Tibial artery (tissue), 4 donors: ENCODE measurements around the gene PEX14.

Source experiments
- DNase-seq, 2 donors: peaks; one replicate each; pipeline ENCODE4 v3.0.0-alpha.2; 2019
- H3K27ac ChIP-seq, 2 donors: fragments of 200-600 bp; sonication (generic) in 1 of 2; 1 replicate in 1 of 2; 2 replicates in 1 of 2; pipeline ENCODE4 v1.5.1; 2018 to 2019; ENCODE audit warnings: mild to moderate bottlenecking in 1 of 2
- H3K27me3 ChIP-seq, 2 donors: fragments of 200-600 bp; sonication (generic) in 1 of 2; one replicate each; pipeline versions ENCODE4 v1.5.1 to v1.6.0; 2016 to 2019
- H3K36me3 ChIP-seq, 3 donors: fragments of 200-600 bp; sonication (generic) in 2 of 3; one replicate each; pipeline ENCODE4 v1.5.1; 2016 to 2019; ENCODE audit warnings: mild to moderate bottlenecking in 2 of 3
- H3K4me1 ChIP-seq, 4 donors: fragments of 200-600 bp; sonication (generic) in 2 of 4; 1 replicate in 3 of 4; 2 replicates in 1 of 4; pipeline ENCODE4 v1.5.1; 2016 to 2019
- H3K4me3 ChIP-seq, 2 donors: fragments of 200-600 bp; sonication (generic) in 1 of 2; 1 replicate in 1 of 2; 2 replicates in 1 of 2; pipeline ENCODE4 v1.5.1; 2018 to 2019; ENCODE audit warnings: mild to moderate bottlenecking in 2 of 2
- H3K9me3 ChIP-seq, 3 donors: fragments of 200-600 bp; sonication (generic) in 1 of 3; one replicate each; pipeline ENCODE4 v1.5.1; 2016 to 2019
- CTCF ChIP-seq, 2 experiments: fragments of 200-600 bp in 1 of 2; fragments of 450-650 bp in 1 of 2; IDR thresholded peaks; one replicate each; pipeline ENCODE4 v1.5.1; 2017 to 2019; ENCODE audit warnings: antibody characterized with exemption in 2 of 2, mild to moderate bottlenecking in 1 of 2, moderate library complexity in 1 of 2
- intact Hi-C: fragments of 100-400 bp; cut with DNase I; formaldehyde crosslinking; loops from one replicate; pipeline ENCODE4 v1.15.0; 2023; ENCODE audit warnings: low total_unique reads

The PEX14 gene

GRCh38 chr1:10662824-10663677 is 188.3 kb downstream of the PEX14 start:
- Histone ChIP-seq H3K27ac (peak overlapping the region; percentile 88 to 94), H3K36me3 (peaks cover 15 to 52% (median 30%) of the 10 kb centered on the region in 3 donors), H3K9me3 (no peaks in the 10 kb centered on the region), H3K4me1 (peaks cover 0 to 55% (median 53%) of the 10 kb centered on the region in 4 donors), H3K4me3 (peak overlapping the region in 1 of 2 donors; percentile 37), H3K27me3 (no peaks in the 10 kb centered on the region)
- intact Hi-C loops: no loop called here
- no peak for DNase-seq
- TF ChIP-seq CTCF (IDR thresholded peaks at IDR 0.05): no peak

- intact Hi-C loops: no loop called here
- Histone ChIP-seq H3K9me3 (no peaks in the 10 kb centered on the region), H3K4me1 (peaks cover 0 to 61% (median 59%) of the 10 kb centered on the region in 4 donors), H3K4me3 (peak overlapping the region in 1 of 2 donors; percentile 37), H3K27ac (peak overlapping the region; percentile 88 to 94), H3K27me3 (no peaks in the 10 kb centered on the region), H3K36me3 (peaks cover 15 to 46% (median 24%) of the 10 kb centered on the region in 3 donors)
- DNase-seq: peak; percentile 68 to 93
- no peak for TF ChIP-seq CTCF (IDR thresholded peaks at IDR 0.05)
Measured at GRCh38 chr1:10663678-10664035, 188.9 kb downstream of the PEX14 start.

GRCh38 chr1:10664251-10664650 is 189.5 kb downstream of the PEX14 start:
- H3K4me1 ChIP-seq: peaks cover 0 to 67% (median 64%) of the 10 kb centered on the region in 4 donors
- peak overlapping the region; percentile 88 to 94 for H3K27ac ChIP-seq
- intact Hi-C loops: no loop called here

GRCh38 chr1:10665226-10665625 is 190.5 kb downstream of the PEX14 start:
- Histone ChIP-seq H3K4me3 (no peak overlapping the region), H3K4me1 (peaks cover 0 to 77% (median 71%) of the 10 kb centered on the region in 4 donors)
- intact Hi-C loops: no loop called here

More at GRCh38 chr1:10664251-10664650, 189.5 kb downstream of the PEX14 start:
- Histone ChIP-seq H3K27me3 (no peaks in the 10 kb centered on the region), H3K36me3 (peaks cover 10 to 40% (median 18%) of the 10 kb centered on the region in 3 donors), H3K9me3 (no peaks in the 10 kb centered on the region), H3K4me3 (no peak overlapping the region)
- TF ChIP-seq CTCF (IDR thresholded peaks at IDR 0.05): no peak
- peak in 1 of 2 donors; percentile 82 for DNase-seq

More at GRCh38 chr1:10665226-10665625, 190.5 kb downstream of the PEX14 start:
- H3K27me3 ChIP-seq: no peaks in the 10 kb centered on the region
- H3K27ac ChIP-seq: peak overlapping the region; percentile 88 to 94
- H3K36me3 ChIP-seq: peaks cover 0 to 30% (median 8%) of the 10 kb centered on the region in 3 donors
- no peak for TF ChIP-seq CTCF (IDR thresholded peaks at IDR 0.05)
- DNase-seq: no peak
- no peaks in the 10 kb centered on the region for H3K9me3 ChIP-seq
